ENCODE results near the gene CYP11A1.

Gene CYP11A1

GRCh38 chr15:74367296-74367854, at the start of gene CYP11A1:
CYP11A1 (minus strand) TSS chr15:74367646; CDS start chr15:74367585, 61 bp downstream.
- H2AFZ ChIP-seq: no peak within 1 kb of the TSS
- H3K36me3 ChIP-seq (ENCODE audit: control insufficient read depth, insufficient read depth, low read length): no peaks in the 10 kb centered on the region
- H3K9ac ChIP-seq: no peak within 1 kb of the TSS
- no peaks in the 10 kb centered on the region for H3K79me2 ChIP-seq
- H3K4me2 ChIP-seq (ENCODE audit: low read length): no peak within 1 kb of the TSS
- no peaks in the 10 kb centered on the region for H3K27me3 ChIP-seq (ENCODE audit: control insufficient read depth, insufficient read depth, low read length)
- no peak within 1 kb of the TSS for H3K4me3 ChIP-seq (ENCODE audit: low read depth, low read length)
- H3K4me1 ChIP-seq: no peaks in the 10 kb centered on the region
- no peak within 1 kb of the TSS for H3K27ac ChIP-seq
- TF ChIP-seq CTCF (IDR thresholded peaks at IDR 0.05): no peak
- H3K9me3 ChIP-seq (ENCODE audit: control insufficient read depth, low read length): no peaks in the 10 kb centered on the region

GRCh38 chr15:74417225-74417624, 49.8 kb upstream of the CYP11A1 start:
- no peak overlapping the region for H3K4me3 ChIP-seq (ENCODE audit: low read depth, low read length)
- no peaks in the 10 kb centered on the region for H3K27me3 ChIP-seq (ENCODE audit: control insufficient read depth, insufficient read depth, low read length)
- no peak overlapping the region for H3K27ac ChIP-seq
- no peak for TF ChIP-seq CTCF (IDR thresholded peaks at IDR 0.05)
- no peak overlapping the region for H3K9ac ChIP-seq
- no peak overlapping the region for H2AFZ ChIP-seq
- no peaks in the 10 kb centered on the region for H3K36me3 ChIP-seq (ENCODE audit: control insufficient read depth, insufficient read depth, low read length)
- peaks cover 4% of the 10 kb centered on the region for H3K79me2 ChIP-seq
- no peaks in the 10 kb centered on the region for H3K9me3 ChIP-seq (ENCODE audit: control insufficient read depth, low read length)
- no peak overlapping the region for H3K4me2 ChIP-seq (ENCODE audit: low read length)
- peaks cover 12% of the 10 kb centered on the region for H3K4me1 ChIP-seq

GRCh38 chr15:74415966-74416916, 48.8 kb upstream of the CYP11A1 start:
- Histone ChIP-seq H2AFZ (no peak overlapping the region), H3K4me3 (ENCODE audit: low read depth, low read length) (no peak overlapping the region), H3K9ac (no peak overlapping the region), H3K4me2 (ENCODE audit: low read length) (no peak overlapping the region), H3K79me2 (peaks cover 4% of the 10 kb centered on the region), H3K9me3 (ENCODE audit: control insufficient read depth, low read length) (no peaks in the 10 kb centered on the region), H3K4me1 (peaks cover 7% of the 10 kb centered on the region), H3K36me3 (ENCODE audit: control insufficient read depth, insufficient read depth, low read length) (no peaks in the 10 kb centered on the region), H3K27me3 (ENCODE audit: control insufficient read depth, insufficient read depth, low read length) (no peaks in the 10 kb centered on the region), H3K27ac (no peak overlapping the region)
- TF ChIP-seq CTCF (IDR thresholded peaks at IDR 0.05): no peak

- no peak overlapping the region for H3K27ac ChIP-seq
- H3K9ac ChIP-seq: no peak overlapping the region
- no peak overlapping the region for H3K4me2 ChIP-seq (ENCODE audit: low read length)
- no peak for TF ChIP-seq CTCF (IDR thresholded peaks at IDR 0.05)
- H3K36me3 ChIP-seq (ENCODE audit: control insufficient read depth, insufficient read depth, low read length): no peaks in the 10 kb centered on the region
- H3K79me2 ChIP-seq: peaks cover 4% of the 10 kb centered on the region
- H3K4me3 ChIP-seq (ENCODE audit: low read depth, low read length): no peak overlapping the region
- H3K27me3 ChIP-seq (ENCODE audit: control insufficient read depth, insufficient read depth, low read length): no peaks in the 10 kb centered on the region
- no peaks in the 10 kb centered on the region for H3K9me3 ChIP-seq (ENCODE audit: control insufficient read depth, low read length)
- no peak overlapping the region for H2AFZ ChIP-seq
- H3K4me1 ChIP-seq: no peaks in the 10 kb centered on the region
Observed at GRCh38 chr15:74414603-74415338, 47.3 kb upstream of the CYP11A1 start.
